DND-41 (cell line): ENCODE results near the gene TAS2R41.

ENCODE experiments used
- CTCF ChIP-seq: IDR thresholded peaks from 2 replicates; pipeline ENCODE4 v1.5.1; 2012; ENCODE audit warnings: borderline replicate concordance, low read length, moderate library complexity, mild to moderate bottlenecking; ENCODE audit not compliant: poor library complexity, severe bottlenecking; ENCODE audit errors: extremely low read depth
- EZH2 ChIP-seq: IDR thresholded peaks from 3 replicates; pipeline ENCODE4 v1.6.1; 2012; ENCODE audit warnings: borderline replicate concordance, low read depth, mild to moderate bottlenecking, moderate library complexity, low read length, inconsistent platforms; ENCODE audit not compliant: severe bottlenecking

- TF ChIP-seq CTCF (no peak), EZH2 (no peak)
Measured at GRCh38 chr7:143463957-143464356, 13.7 kb upstream of the TAS2R41 start.
